ENCODE results near the gene HERPUD2. TPM values are rescaled to one million over a fixed set of nuclear protein-coding genes. Genes with fewer than 3 reads are reported as not detected.
"Not testable (repeated sequence)": the region's sequence is repeated elsewhere in the genome, so short reads cannot be mapped to it uniquely, and the experiment has no call there.

The HERPUD2 gene
- total RNA-seq, 4 donors from 2014 or later: 25.3 to 44.1 (median 39.3) TPM

DNA sequence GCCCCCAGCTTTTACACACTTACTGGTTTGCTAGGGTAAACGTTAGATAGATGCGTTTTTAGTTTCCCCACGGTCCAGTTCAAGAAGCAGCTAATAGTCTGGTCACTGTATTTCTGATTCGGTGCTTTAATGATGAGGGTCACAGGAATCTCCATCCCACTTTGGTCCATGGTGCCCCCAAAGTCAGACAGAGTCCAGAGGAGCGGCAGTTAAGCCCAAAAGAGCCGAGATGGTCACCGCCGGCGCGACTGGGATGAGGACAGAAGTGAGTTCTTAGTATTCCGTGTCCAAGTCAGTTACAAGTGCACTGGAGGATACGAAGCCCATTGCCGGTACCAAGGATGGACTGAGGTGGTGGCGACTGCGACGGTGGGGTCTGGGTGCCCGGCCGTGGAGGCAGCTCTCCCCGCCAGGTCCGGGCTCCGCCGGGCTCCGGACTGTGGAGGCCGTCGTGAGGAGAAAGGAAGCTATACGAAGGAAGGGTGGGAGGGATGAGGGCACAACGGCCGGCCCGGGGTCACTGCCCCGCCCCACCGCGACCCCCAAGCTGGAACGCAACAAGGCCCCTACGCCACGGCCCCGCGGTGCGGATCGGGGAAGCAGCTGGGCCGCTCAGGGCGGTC lies 663 bp downstream of the HERPUD2 start:
- no peaks in the 10 kb centered on the region for H3K27me3 ChIP-seq
- no peaks in the 10 kb centered on the region for H3K9me3 ChIP-seq
- no peak for DNase-seq (ENCODE audit: low spot score in 2 of 2)
- peak overlapping the region; percentile 79 to 99 (median 96) for H3K27ac ChIP-seq
- peak overlapping the region; percentile 86 to 93 (median 90) for H3K4me3 ChIP-seq
- H3K4me1 ChIP-seq: peaks cover 0 to 57% (median 35%) of the 10 kb centered on the region in 4 donors
- WGBS, 2 donors: 0 to 1% methylated on average over 33 to 40 of the region's 41 CpGs
- H3K36me3 ChIP-seq: peaks cover 0 to 11% (median 0%) of the 10 kb centered on the region in 3 donors
- TF ChIP-seq POLR2A (IDR thresholded peaks at IDR 0.05) (no peak), EP300 (IDR thresholded peaks at IDR 0.05) (no peak)
- TF ChIP-seq, protein P1, sequence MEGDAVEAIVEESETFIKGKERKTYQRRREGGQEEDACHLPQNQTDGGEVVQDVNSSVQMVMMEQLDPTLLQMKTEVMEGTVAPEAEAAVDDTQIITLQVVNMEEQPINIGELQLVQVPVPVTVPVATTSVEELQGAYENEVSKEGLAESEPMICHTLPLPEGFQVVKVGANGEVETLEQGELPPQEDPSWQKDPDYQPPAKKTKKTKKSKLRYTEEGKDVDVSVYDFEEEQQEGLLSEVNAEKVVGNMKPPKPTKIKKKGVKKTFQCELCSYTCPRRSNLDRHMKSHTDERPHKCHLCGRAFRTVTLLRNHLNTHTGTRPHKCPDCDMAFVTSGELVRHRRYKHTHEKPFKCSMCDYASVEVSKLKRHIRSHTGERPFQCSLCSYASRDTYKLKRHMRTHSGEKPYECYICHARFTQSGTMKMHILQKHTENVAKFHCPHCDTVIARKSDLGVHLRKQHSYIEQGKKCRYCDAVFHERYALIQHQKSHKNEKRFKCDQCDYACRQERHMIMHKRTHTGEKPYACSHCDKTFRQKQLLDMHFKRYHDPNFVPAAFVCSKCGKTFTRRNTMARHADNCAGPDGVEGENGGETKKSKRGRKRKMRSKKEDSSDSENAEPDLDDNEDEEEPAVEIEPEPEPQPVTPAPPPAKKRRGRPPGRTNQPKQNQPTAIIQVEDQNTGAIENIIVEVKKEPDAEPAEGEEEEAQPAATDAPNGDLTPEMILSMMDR (IDR thresholded peaks at IDR 0.05): no peak

DNA sequence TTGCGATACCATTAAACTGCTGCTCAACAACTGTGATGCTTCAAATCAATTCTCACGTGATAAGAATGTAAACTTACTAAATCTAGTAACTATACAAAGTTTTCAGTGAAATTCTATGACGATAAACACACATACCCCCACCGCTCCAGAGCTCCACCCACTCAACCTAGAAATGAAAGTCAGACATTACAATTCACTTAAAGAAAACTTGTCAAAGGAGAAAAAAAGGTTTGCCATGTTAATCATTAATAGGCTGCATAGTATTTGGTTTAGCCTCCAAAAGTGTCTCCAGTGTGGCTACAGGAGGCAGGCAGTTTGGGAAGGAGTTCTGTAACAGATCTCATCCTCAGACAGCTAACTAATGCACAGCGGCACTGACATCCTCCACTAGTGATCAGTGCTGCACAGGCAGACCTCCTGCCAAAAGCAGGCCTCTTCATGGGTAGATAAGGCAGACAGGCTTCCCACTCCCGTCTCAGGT lies 3.1 kb downstream of the HERPUD2 start:
- Histone ChIP-seq H3K27ac (peak overlapping the region in 1 of 4 donors; percentile 24), H3K4me1 (peaks cover 0 to 80% (median 42%) of the 10 kb centered on the region in 4 donors), H3K36me3 (peaks cover 0 to 5% (median 0%) of the 10 kb centered on the region in 3 donors), H3K9me3 (no peaks in the 10 kb centered on the region), H3K27me3 (no peaks in the 10 kb centered on the region), H3K4me3 (peak overlapping the region in 2 of 4 donors; percentile 88 to 93)
- TF ChIP-seq, protein P1 (IDR thresholded peaks at IDR 0.05): no peak
- no peak for TF ChIP-seq EP300 (IDR thresholded peaks at IDR 0.05)
- TF ChIP-seq POLR2A (IDR thresholded peaks at IDR 0.05): no peak
- no peak for DNase-seq (ENCODE audit: low spot score in 2 of 2)
- WGBS, 2 donors: 63 to 71% methylated on average over 6 of the region's 6 CpGs

DNA sequence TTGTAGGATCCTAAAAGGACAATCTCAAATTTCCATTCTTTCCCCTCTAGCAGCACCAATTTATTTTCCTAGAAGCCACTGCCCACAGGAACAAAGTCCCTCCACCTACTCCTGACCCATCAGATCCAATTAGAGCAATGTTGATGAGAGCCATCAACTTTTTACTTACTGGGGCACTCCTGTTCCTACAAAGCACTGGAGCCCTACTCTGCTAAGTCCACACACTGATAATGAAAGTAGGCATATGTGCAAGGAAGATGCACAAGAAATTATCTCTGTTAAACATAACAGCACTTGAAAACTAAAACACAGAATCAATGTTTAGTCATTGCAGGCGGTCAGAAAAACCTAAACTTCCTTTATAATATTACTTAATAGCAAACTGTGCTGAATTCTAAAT lies 3.6 kb downstream of the HERPUD2 start:
- H3K9me3 ChIP-seq: no peaks in the 10 kb centered on the region
- H3K4me1 ChIP-seq: peaks cover 0 to 80% (median 42%) of the 10 kb centered on the region in 4 donors
- H3K27me3 ChIP-seq: no peaks in the 10 kb centered on the region
- H3K36me3 ChIP-seq: peaks cover 0 to under 1% (median 0%) of the 10 kb centered on the region in 3 donors
- no peak overlapping the region for H3K27ac ChIP-seq
- WGBS, 2 donors: 68 to 88% methylated on average over 1 of the region's 1 CpG
- peak overlapping the region in 2 of 4 donors; percentile 88 to 93 for H3K4me3 ChIP-seq
- TF ChIP-seq POLR2A (IDR thresholded peaks at IDR 0.05): no peak
- TF ChIP-seq, protein P1 (IDR thresholded peaks at IDR 0.05): no peak
- no peak for DNase-seq (ENCODE audit: low spot score in 2 of 2)

DNA sequence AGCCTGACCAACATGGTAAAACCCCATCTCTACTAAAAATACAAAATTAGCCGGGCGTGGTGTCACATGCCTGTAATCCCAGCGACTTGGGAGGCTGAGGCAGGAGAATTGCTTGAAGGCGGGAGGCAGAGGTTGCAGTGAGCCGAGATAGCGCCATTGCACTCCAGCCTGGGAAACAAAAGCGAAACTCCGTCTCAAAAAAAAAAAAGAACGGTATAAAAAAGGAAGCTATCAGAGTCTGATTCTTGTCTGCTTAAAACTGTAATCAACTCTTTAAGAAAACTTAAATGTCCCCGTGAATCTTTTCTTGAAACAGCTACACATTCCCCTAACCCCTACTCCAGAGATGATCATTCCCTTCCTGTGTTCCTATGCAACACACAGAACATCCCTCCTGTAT lies 4.3 kb downstream of the HERPUD2 start:
- not testable (repeated sequence) for H3K27ac ChIP-seq; DNase-seq (ENCODE audit: low spot score in 2 of 2); H3K36me3 ChIP-seq; H3K9me3 ChIP-seq; H3K27me3 ChIP-seq
- peaks cover 0 to 74% (median 39%) of the 10 kb centered on the region in 4 donors for H3K4me1 ChIP-seq
- peak overlapping the region in 2 of 4 donors; percentile 5 to 19 for H3K4me3 ChIP-seq
- 88 to 89% methylated on average over 10 of the region's 10 CpGs for WGBS, 2 donors

DNA sequence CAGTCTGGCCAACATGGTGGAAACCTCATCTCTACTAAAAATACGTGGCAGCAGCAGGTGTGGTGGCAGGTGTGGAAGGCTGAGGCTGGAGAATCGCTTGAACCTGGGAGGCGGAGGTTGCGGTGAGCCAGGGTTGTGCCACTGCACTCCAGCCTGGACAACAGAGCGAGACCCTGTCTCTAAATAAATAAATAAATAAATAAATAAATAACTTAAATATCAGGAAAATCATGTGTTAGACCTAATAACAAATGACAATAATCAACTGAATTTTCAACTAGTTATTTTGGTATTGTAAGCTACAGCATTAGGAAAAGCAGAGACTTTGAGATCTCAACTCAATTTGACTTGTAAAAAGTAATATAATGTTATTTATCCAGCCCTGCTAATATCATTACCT lies 9.2 kb downstream of the HERPUD2 start:
- Histone ChIP-seq H3K4me3 (no peak overlapping the region), H3K36me3 (peaks cover 0 to 23% (median 0%) of the 10 kb centered on the region in 3 donors), H3K27ac (no peak overlapping the region), H3K4me1 (peaks cover 0 to 38% (median 15%) of the 10 kb centered on the region in 4 donors), H3K9me3 (peaks cover 0 to 4% (median 0%) of the 10 kb centered on the region in 4 donors), H3K27me3 (no peaks in the 10 kb centered on the region)
- no peak for DNase-seq (ENCODE audit: low spot score in 2 of 2)
- TF ChIP-seq EP300 (IDR thresholded peaks at IDR 0.05): no peak
- TF ChIP-seq, protein P1 (IDR thresholded peaks at IDR 0.05): no peak
- no peak for TF ChIP-seq POLR2A (IDR thresholded peaks at IDR 0.05)
- 96 to 97% methylated on average over 5 of the region's 5 CpGs for WGBS, 2 donors
